ENCODE results near the gene MPP4. TPM values are rescaled to one million over a fixed set of nuclear protein-coding genes. Genes with fewer than 3 reads are reported as not detected.

MPP4 gene
- total RNA-seq, 1 experiment from 2014 or later = not detected

- TF ChIP-seq CTCF (conservative IDR thresholded peaks at IDR 0.05) = no peak
- Histone ChIP-seq H4K20me1 (ENCODE audit: control insufficient read depth, insufficient read depth, insufficient read length) (no peaks in the 10 kb centered on the region), H3K14ac (ENCODE audit: insufficient read depth, low read length) (no peak overlapping the region), H3T11ph (ENCODE audit: low read length) (no peak overlapping the region), H3K18ac (ENCODE audit: insufficient read length, low read depth, low read length) (no peak overlapping the region), H3K27me3 (ENCODE audit: insufficient read depth, low read length) (no peaks in the 10 kb centered on the region), H4K5ac (ENCODE audit: insufficient read length, low read depth, low read length) (no peak overlapping the region), H2AFZ (ENCODE audit: low read length) (no peak overlapping the region), H3K9me3 (ENCODE audit: control insufficient read depth, low read depth, low read length) (no peaks in the 10 kb centered on the region), H4K8ac (replicated peaks; ENCODE audit: insufficient read length, low read depth, low read length) (no peak overlapping the region), H2BK120ac (ENCODE audit: low read depth, low read length, poor library complexity, severe bottlenecking) (no peak overlapping the region), H2BK15ac (ENCODE audit: low read depth, low read length) (no peak overlapping the region; the same call in 1 of the 2 replicates), H2BK20ac (ENCODE audit: low read depth, low read length, poor library complexity, severe bottlenecking) (no peak overlapping the region), H3K56ac (ENCODE audit: insufficient read length, low read depth, low read length) (no peak overlapping the region), H3K79me2 (ENCODE audit: insufficient read depth, low read length) (no peaks in the 10 kb centered on the region), H2AK5ac (ENCODE audit: insufficient read length, low read length) (no peak overlapping the region), H3K23me2 (ENCODE audit: insufficient read length, low read depth, low read length, poor library complexity, severe bottlenecking) (no peaks in the 10 kb centered on the region), H2BK5ac (ENCODE audit: insufficient read length, low read length) (no peak overlapping the region), H3K23ac (ENCODE audit: insufficient read length, low read depth, low read length) (no peak overlapping the region), H3K4me1 (ENCODE audit: insufficient read depth, low read length) (no peaks in the 10 kb centered on the region), H3K27ac (ENCODE audit: insufficient read length, low read depth, low read length) (no peak overlapping the region), H3K4me2 (ENCODE audit: insufficient read depth, insufficient read length, low read length) (no peak overlapping the region), H3K9ac (ENCODE audit: extremely low read depth, insufficient read length, low read length) (no peak overlapping the region), H4K91ac (ENCODE audit: insufficient read length, low read depth, low read length) (no peak overlapping the region), H3K4ac (ENCODE audit: low read depth, low read length) (no peak overlapping the region), H3K79me1 (ENCODE audit: insufficient read depth, low read depth, low read length, poor library complexity, severe bottlenecking) (no peaks in the 10 kb centered on the region), H2BK12ac (ENCODE audit: insufficient read length, low read depth, low read length) (no peak overlapping the region)
- no peak overlapping the region for H3K27ac Mint-ChIP-seq
- no peak for DNase-seq
- 0 out of 2 replicates have a peak, but pooled peaks cover 2% of the 10 kb centered on the region for H3K27me3 Mint-ChIP-seq (ENCODE audit: low read depth)
- H3K36me3 Mint-ChIP-seq (ENCODE audit: insufficient read depth in 1 of 3, low read depth in 3 of 3) = no peaks in the 10 kb centered on the region
- peaks cover 3 to 6% of the 10 kb centered on the region in 2 experiments; a peak in 3 of 4 replicates for H3K4me1 Mint-ChIP-seq
- no CpG with 5 or more reads among the region's 8 CpGs for WGBS (ENCODE audit: extremely low coverage, insufficient read length, low lambda C conversion rate)
- no peak overlapping the region for H3K4me3 Mint-ChIP-seq
- no peaks in the 10 kb centered on the region for H3K9me3 Mint-ChIP-seq
These were observed 34.1 kb downstream of the MPP4 start for GRCh38 chr2:201664334-201664733.
